Measurements from ENCODE around the gene UBXN6.

UBXN6 gene

DNA sequence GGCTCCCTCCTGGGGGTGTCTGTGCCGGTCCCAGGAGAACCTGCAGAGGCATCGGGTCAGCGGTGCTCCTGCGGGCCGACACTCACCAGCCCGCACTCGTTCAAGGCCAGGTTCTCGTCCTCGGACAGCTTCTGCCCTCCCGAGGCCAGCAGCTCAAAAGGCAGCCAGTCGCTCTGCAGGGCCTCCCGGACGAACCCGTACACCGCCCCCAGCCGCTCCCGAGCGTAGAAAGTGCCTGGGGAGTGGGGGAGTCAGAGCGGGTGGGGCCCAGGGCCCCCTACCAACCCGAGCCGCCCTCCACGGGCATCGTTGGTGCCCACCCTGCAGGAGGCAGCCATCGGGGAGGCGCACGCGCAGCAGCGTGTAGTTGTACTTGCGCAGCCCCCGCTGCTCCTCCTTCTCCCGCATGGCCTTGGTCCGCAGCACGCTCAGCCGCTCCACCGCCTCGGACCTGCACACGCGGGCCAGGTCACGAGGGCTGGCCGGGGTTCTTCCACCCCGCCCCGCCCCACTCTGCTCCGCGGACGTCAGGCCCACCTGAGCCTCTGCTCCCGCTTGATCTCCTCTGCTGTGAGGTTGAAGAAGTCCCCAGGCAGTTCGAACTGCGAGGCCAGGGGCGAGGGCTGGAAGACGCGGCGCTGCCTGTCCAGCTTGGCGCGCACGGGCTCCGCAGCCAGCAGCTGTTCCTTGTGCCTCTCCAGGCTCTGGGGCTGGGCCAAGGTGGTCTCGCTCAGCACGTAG lies 11.5 kb downstream of the UBXN6 start:
- no peak for DNase-seq
- in situ Hi-C loops (cut with HindIII; ENCODE audit: low pct_ligation_motif_present, low pct_unique_long_range_greater_than_20kb, low sequenced_read_pairs): no loop called here

GRCh38 chr19:4444765-4445741 lies 12.5 kb downstream of the UBXN6 start:
- in situ Hi-C loops (cut with HindIII; ENCODE audit: low pct_ligation_motif_present, low pct_unique_long_range_greater_than_20kb, low sequenced_read_pairs): no loop called here
- no peak for DNase-seq

DNA sequence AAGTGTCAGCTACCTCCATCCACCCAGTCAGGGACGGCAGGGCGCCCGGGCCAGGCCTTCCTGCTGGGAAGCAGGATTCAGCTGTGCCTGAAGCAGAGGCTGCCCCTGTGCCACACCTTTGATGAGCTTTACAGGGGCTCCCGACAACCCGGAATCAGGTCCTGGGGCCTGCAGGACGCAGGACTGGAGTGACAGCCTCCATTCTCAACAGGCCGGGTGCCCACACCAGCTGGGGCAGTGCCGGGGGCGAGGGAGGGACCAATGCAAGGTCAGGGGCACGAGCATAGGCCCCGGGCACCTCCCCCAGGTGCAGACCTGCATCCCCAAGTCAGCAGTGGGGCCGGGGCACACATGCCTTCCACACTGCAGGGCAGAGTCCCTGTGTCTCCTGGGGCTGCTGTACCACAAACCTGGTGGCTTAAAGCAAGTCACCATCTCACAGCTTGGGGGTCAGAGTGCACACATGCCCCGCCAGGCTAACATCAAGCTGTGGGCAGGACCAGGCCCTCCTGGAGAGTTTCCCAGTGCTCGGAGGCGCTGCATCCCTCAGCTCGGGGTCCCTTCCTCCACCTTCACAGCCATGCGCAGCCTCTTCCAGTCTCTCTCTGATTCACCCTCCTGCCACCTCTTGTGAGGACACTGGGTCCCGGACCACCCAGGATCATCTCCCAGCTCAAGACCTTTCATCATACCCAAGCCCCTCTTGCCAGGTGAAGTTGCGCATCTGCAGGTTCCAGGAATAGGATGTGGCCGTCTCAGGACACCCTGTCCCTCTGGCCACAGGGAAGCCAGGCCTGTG lies 13.4 kb downstream of the UBXN6 start:
- no peak for DNase-seq
- in situ Hi-C loops (cut with HindIII; ENCODE audit: low pct_ligation_motif_present, low pct_unique_long_range_greater_than_20kb, low sequenced_read_pairs): no loop called here

DNA sequence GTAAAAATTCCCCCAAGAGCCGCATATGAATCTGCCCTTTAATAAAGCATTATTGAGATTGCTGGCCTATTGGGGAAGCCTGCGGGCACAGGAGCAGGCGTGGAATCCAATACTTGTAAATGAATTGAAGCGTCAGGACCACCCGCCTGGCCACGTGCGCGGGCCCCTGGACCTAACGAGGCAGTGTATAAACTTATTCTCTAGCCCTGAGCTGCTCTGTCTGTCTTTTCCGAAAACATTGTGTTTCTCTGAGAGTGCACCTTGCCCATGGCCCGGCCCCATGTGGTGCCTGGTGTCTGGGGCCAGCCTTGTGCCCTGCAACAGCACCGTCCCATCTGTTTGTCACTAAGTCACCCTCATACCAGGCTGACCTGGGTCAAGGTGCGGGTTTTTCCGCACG lies 14.4 kb downstream of the UBXN6 start:
- DNase-seq: no peak
- in situ Hi-C loops (cut with HindIII; ENCODE audit: low pct_ligation_motif_present, low pct_unique_long_range_greater_than_20kb, low sequenced_read_pairs): no loop called here

DNA sequence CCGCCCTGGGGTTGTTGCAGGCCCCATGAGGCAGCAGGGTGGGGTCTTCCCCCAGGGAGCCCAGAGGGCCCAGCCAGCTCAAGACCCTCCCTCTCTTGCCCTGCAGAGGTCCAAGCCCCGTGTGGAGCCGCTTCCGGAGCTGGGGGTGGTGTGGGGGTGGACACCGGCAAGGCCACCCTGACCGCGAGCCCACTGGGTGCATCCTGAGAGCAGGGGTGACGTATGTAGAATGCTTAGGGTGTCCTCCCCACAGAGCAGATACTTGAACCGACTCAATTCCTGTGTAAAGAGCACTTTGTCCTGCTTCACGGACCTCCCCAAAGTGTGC lies 14.8 kb downstream of the UBXN6 start:
- in situ Hi-C loops (cut with HindIII; ENCODE audit: low pct_ligation_motif_present, low pct_unique_long_range_greater_than_20kb, low sequenced_read_pairs): no loop called here
- DNase-seq: no peak

GRCh38 chr19:4441994-4442818 lies 15.4 kb downstream of the UBXN6 start:
- in situ Hi-C loops (cut with HindIII; ENCODE audit: low pct_ligation_motif_present, low pct_unique_long_range_greater_than_20kb, low sequenced_read_pairs): no loop called here
- DNase-seq: no peak

- DNase-seq: no peak
- in situ Hi-C loops (cut with HindIII; ENCODE audit: low pct_ligation_motif_present, low pct_unique_long_range_greater_than_20kb, low sequenced_read_pairs): no loop called here
Measured at GRCh38 chr19:4439243-4439642, 18.4 kb downstream of the UBXN6 start.

GRCh38 chr19:4437103-4437502 lies 20.5 kb downstream of the UBXN6 start:
- DNase-seq: no peak
- in situ Hi-C loops (cut with HindIII; ENCODE audit: low pct_ligation_motif_present, low pct_unique_long_range_greater_than_20kb, low sequenced_read_pairs): no loop called here

- DNase-seq: no peak
- in situ Hi-C loops (cut with HindIII; ENCODE audit: low pct_ligation_motif_present, low pct_unique_long_range_greater_than_20kb, low sequenced_read_pairs): no loop called here
Measured at GRCh38 chr19:4436231-4436630, 21.4 kb downstream of the UBXN6 start.

- DNase-seq: no peak
- in situ Hi-C loops (cut with HindIII; ENCODE audit: low pct_ligation_motif_present, low pct_unique_long_range_greater_than_20kb, low sequenced_read_pairs): no loop called here
Measured at GRCh38 chr19:4434391-4434790, 23.2 kb downstream of the UBXN6 start.

- DNase-seq: no peak
- in situ Hi-C loops (cut with HindIII; ENCODE audit: low pct_ligation_motif_present, low pct_unique_long_range_greater_than_20kb, low sequenced_read_pairs): no loop called here
Measured at GRCh38 chr19:4432918-4433506, 24.6 kb downstream of the UBXN6 start.

GRCh38 chr19:4431808-4432674 lies 25.6 kb downstream of the UBXN6 start:
- no peak for DNase-seq
- in situ Hi-C loops (cut with HindIII; ENCODE audit: low pct_ligation_motif_present, low pct_unique_long_range_greater_than_20kb, low sequenced_read_pairs): no loop called here

DNA sequence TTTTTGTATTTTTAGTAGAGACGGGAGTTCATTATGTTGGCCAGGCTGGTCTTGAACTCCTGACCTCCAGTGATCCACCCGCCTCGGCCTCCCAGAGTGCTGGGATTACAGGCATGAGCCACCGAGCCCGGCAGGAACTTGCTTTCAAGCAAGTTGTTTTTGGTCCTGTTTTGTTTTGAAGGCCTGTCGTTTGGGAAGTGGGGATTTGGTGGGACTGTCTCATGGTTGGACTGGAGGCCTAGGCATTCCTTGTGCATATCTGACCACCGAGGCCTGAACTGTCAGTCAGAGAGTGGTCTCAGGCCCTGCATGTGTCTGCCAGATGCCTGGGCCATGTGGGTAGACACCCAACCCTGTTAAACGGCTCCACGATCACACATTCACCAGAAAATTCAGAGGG lies 26.3 kb downstream of the UBXN6 start:
- DNase-seq: no peak
- in situ Hi-C loops (cut with HindIII; ENCODE audit: low pct_ligation_motif_present, low pct_unique_long_range_greater_than_20kb, low sequenced_read_pairs): no loop called here

GRCh38 chr19:4430760-4431159 lies 26.8 kb downstream of the UBXN6 start:
- no peak for DNase-seq

GRCh38 chr19:4429771-4430171 lies 27.8 kb downstream of the UBXN6 start:
- in situ Hi-C loops (cut with HindIII; ENCODE audit: low pct_ligation_motif_present, low pct_unique_long_range_greater_than_20kb, low sequenced_read_pairs): no loop called here
- no peak for DNase-seq

More at GRCh38 chr19:4430760-4431159, 26.8 kb downstream of the UBXN6 start:
- in situ Hi-C loops (cut with HindIII; ENCODE audit: low pct_ligation_motif_present, low pct_unique_long_range_greater_than_20kb, low sequenced_read_pairs): no loop called here

DNA sequence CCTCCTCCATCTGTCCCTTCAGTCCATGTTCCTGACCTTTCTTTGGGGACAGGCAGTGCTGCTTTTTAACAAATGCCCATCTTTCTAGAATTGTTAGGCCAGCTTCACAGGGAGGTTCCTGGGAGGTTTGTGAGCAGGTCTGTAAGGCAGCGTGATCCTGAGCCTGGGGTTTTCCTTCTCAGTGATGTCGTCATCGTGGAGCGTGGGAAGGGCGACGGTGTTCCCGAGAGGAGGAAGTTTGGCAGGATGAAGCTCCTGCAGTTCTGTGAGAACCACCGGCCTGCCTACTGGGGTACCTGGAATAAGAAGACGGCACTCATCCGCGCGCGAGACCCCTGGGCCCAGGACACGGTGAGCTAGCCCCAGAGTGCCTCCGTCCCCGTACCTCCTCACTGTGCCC lies 28.3 kb downstream of the UBXN6 start:
- no peak for DNase-seq
- in situ Hi-C loops (cut with HindIII; ENCODE audit: low pct_ligation_motif_present, low pct_unique_long_range_greater_than_20kb, low sequenced_read_pairs): no loop called here

DNA sequence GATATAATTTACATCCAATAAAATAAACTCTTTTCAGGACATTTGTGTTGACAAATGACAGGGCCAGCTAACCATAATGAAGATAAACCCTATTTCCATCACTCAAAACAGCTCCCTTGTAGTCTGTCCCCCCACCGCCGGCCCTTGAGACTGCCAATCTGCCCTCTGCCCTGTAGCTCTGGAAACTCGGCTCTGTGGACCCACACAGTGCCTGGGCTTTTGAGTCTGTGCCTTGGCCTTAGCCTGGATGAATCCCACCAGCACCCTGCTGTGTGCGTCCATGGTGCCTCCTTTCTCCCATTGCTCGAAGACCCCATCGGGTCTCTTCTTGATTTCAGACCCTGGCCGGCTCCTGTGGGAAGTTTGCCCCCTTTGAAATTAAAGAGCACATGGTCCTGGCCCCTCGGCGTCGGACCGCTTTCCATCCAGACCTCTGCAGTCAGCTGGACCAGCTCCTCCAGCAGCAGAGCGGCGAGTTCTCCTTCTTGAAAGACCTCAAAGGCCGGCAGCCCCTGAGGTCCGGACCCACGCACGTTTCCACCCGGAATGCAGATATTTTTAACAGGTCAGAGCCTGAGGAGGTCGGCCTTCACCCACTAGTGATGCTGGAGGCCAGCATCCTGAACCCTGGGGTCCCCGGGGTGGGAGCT lies 29.1 kb downstream of the UBXN6 start:
- in situ Hi-C loops (cut with HindIII; ENCODE audit: low pct_ligation_motif_present, low pct_unique_long_range_greater_than_20kb, low sequenced_read_pairs): no loop called here
- no peak for DNase-seq
